NCI-H345 treated with DMSO at 0.1 percent for 48 hours (cell line): Measurements from ENCODE around the gene NQO2.

Source experiments
- DNase-seq: peaks from one replicate; lab custom pipeline; 2025; ENCODE audit not compliant: unreplicated experiment; lab: John Stamatoyannopoulos, UW

The NQO2 gene, protein sequence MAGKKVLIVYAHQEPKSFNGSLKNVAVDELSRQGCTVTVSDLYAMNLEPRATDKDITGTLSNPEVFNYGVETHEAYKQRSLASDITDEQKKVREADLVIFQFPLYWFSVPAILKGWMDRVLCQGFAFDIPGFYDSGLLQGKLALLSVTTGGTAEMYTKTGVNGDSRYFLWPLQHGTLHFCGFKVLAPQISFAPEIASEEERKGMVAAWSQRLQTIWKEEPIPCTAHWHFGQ

DNA sequence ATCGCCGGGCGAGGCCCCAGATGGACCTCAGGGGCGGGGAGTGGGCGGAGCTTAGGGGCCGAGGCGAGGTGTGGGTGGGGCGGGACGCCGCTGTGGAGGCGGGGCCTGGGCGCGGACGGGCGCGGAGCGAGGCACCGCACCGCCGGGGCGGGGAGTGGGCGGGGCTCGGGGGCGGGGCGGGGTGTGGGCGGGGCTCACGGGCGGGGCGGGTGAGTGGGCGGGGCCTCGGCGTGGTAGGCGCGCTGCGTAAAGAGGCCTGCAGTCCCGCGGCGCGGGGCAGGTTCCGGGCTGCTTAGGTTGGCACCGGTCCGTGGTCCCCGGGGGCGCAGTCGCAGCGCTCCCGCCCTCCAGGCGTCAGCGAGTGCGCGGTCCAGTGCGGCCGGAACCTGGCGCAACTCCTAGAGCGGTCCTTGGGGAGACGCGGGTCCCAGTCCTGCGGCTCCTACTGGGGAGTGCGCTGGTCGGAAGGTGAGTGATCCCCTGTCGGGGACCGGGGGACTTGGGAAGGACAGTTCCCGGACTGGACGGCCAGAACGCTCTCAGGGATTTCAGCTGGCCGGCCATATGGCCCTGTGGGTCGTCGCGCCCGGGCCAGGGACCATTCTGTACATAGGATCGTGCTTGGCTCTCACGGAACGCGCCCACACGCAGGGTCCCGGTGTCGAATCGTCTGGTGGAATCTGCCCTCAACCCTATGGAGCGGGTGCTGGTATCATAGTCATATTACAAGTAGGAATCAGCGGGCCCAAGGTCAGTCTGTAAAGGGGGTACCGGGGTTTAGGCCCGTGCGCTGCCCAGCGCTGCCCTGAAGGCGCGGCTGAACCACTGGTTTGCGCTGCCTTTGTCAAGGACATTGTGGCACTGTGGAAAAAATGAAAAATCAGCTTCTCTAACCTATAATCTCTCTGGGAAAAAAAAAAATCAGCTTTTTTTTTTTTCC lies at the start of gene NQO2:
NQO2 (plus strand) TSS at position 277 of the 940 bp plus-strand sequence. CDS start 6,659 bp downstream, outside the sequence.
- DNase-seq = no peak

DNA sequence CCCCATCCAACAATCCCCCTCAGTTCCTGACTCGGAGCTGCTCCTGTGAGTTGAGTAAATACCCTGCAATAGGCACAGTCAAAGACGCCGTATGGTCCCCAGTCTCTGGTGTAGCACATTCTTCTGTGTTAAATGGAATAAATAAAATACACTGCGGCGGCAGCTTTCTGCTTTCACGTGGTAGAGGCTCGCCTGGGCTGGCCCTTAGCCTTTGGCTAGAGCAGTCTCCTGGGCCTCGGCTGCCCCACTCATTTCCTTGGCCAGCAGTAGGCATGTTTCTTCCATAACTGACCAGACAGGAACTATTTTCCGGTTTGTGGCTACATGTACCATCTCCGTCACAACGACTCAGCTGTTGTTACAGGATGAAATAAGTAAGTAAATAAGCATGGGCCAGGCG lies 49.0 kb upstream of the NQO2 start:
- DNase-seq = no peak

DNA sequence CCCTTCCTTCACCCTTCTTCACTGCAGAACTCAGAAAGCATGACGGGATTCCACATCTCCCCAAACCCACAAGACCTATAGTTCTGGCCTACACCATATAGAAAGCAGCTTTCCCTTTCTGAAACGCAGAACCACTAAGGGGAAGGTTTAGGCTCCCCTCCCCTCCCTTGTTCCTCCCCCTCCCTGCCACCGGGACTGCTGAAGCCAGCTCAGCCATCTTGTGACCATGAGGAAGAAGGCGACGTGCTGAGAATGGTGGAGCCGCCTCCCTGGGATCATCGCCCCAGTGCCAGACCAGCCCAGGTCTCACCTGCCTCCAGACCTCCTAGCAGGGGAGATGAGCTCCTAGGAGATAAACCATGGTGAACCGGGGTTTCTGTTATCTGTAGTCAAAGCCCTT lies 48.0 kb upstream of the NQO2 start:
- DNase-seq = no peak

DNA sequence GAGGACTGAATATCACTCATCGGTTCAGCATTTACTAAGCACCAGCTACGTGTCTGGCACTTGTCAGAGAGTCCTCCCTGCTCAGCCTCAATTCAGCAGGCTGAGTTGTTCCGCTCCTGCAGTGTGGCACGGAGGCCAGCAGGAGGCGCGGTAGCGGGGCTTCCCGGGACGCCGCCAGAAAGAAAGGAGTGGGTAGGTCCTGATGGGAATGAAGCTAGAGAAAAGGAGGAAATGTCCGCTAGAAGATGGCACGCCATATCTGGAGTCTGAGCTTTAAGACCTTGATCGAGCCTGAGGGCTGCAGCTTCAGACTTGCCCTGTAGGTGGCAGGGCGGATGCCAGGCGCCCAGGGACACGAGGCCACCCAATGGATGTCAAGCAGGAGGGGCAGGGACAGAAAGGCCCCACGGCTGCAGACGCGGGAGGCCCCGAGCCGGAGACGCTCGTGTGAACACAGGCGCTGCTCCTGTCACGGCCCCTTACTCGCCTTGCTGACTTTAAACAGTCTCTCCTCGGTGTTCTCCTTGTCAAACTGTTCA lies 47.1 kb upstream of the NQO2 start:
- no peak for DNase-seq

DNA sequence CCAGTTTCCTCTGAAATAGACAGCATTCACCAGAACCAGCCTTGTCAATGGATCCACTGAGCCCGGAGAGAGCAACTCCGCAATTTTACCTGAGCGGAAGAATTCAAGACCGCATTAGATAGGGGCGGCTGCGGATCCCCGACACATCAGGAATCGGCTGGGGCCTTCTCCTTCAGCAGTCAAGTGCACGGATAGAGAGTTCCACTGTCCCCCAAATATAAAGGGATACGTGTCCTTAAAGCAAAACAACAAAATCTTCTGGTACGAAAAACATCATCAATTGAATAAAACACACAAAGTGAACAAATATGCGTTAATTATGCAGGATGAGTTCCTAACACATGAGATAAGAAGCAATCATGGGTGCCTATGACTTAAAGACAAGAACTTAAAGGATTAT lies 46.6 kb upstream of the NQO2 start:
- no peak for DNase-seq

DNA sequence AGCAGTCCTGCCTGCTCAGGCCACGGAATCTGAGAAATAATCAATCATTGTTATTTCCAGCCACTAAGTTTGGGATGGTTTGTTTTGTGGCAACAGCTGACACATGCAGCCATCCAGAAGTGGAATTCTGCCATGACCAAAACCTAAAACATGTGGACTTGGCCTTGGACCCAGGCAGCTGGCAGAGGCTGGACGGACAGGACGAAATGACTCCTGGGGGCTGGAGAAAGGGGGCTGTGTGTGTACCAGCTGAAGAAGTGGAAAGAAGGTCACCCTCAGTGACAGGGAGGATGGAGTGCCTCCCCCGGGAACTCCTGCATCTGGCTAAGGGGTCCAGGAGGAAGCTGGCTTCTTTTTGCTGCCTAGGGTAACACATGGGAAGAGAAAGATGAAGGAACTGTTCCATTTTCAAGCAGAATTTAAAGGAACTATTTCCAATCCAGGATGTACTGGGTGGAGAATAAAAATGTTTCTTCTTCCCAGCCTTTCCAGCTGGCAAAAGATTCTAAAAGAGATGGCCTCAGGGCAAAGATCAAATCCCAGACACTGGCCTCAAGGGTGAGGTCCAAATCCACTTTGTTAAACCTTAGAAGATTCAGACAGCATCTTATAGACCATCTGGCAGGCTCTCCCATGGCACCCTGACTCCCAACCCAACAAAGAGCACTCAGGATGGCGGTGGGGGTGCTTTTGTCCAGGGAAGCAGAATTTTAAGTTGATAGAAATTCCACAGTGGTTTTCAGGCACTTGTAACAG lies 42.6 kb upstream of the NQO2 start:
- DNase-seq = no peak

DNA sequence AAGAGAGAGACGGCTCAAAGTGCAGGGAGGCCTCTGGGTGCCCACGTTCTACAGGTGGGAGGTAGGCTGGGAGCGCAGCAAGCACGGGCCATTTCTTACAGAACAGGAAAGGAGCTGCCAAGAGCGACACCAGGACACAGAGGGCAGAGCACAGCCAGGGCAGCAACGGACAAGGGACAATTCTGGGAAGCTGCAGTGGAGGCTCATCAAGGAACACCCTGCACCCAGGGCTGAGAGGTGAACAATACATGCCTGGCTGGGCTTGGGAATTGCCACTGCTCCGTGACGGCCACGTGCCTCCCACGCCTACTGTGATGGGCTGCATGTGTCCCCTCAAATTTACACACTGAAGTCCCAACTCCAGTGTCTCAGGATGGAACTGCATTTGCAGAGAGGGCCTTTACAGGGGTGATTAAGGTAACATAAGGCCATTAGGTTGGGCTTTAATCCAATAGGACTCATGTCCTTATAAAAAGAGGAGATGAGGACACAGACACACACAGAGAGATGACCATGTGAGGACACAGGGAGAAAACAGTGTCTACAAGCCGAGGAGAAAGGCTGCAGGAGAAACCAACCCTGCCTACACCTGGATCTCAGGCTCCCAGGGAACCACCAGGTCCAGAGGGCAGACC lies 41.9 kb upstream of the NQO2 start:
- DNase-seq = no peak

DNA sequence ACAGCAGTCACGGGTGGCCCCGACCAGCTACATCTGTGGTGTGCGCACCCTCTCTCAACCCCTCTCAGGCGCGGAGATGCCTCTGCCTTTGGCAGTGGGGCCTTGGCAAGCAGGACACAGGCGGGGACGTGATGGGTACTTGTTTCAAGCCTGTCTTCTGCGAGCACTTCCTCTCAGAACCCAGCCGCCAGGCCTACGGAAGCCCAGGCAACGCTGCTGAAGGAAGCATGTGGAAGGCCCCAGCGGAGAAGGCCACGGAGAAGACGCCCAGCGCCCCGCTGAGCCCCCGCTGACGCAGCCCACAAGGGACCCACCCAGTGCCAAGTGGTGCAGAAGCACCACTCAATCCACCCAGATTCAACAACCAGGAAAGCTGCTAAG lies 41.4 kb upstream of the NQO2 start:
- no peak for DNase-seq

DNA sequence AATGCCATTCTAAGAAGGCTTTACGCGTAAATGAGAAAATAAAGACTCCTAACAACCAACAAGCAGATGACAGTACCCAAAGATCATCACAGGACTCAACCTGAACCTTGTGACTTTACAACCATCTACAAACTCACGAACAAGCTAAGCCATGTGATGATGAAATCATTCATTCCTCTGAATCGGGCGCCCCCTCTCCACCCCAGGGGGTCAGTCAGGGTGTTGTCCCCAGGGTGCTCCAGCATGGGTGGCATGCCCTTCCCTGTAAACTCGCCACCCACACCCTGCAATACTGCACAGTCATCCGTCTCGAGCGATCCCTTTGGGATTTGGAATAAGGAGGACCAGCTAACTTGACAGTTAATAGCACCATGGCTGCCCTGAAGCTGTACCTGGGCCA lies 40.9 kb upstream of the NQO2 start:
- no peak for DNase-seq

DNA sequence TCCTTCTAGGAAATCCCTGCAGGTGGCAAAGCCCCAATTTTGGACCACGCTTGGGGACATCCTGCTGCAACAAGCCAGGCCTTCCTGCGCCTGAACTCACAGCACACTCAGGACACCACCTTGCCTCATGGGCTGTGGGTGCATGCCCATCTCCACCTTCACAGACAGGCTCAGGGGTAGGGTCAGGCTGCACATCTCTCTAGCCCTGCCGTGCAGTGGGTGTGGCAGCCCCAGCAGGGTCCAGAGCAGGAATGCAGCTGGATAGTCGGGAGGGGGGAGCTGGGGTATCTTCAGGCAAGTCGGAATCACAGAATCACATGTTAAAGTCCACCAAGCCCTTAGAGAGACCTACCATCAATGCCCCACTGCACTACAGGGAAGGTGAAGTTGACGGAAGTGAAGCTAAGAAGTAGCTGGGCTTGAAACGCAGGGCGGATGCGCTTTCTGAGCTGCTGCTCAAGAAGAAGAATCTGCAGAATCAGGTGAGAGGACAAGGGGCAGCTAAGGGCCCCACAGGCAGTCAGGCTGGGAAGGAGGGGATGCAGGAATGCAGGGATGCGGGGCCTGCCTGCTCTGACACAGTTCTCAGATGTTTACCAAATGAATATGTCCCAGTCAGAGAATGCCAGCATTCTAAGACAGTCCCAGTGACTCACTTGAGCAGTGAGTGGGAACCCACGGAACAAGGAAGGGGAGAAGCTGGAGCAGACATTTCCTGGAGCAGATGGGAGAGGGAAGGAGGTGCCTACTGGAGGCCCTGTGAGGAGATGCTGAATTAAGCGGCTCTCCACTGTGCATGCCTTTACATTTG lies 39.6 kb upstream of the NQO2 start:
- no peak for DNase-seq

DNA sequence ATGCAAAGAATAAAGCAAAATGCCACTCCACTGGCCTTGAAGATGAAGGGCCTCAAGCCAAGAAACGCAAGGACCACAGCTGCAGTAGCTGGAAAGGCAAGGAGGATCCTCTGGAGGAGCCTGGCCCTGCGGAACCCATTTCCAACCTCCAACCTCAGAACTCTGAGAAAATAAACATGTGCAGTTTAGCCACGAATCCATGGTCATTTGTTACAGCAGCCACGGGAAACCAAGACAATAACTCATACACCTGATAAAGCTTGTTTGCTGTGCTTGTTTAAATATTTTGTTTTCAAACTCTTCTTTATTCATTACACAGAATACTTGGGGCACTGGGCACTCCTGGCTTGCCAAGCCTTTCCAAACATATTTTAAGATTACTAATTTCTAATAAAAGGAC lies 38.8 kb upstream of the NQO2 start:
- DNase-seq = no peak

DNA sequence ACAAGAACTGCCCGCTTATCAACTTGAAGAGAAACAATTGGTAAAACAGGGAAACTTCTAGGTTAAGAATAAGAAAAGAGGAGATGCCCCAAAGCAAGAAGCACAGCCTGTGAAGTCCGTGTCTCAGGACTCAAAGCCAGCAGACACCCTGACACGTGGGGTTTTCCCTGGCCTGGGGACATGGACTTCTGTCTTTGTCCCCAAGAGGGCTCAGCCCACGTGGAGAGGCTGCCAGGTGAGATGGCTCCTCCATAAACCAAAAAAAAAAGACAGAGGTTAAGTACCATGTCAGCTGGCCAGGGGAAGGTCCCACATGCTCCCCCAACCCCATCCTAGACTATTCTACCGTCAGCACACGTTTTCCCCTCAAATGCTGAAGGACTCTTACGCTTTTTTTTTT lies 38.2 kb upstream of the NQO2 start:
- DNase-seq = no peak

DNA sequence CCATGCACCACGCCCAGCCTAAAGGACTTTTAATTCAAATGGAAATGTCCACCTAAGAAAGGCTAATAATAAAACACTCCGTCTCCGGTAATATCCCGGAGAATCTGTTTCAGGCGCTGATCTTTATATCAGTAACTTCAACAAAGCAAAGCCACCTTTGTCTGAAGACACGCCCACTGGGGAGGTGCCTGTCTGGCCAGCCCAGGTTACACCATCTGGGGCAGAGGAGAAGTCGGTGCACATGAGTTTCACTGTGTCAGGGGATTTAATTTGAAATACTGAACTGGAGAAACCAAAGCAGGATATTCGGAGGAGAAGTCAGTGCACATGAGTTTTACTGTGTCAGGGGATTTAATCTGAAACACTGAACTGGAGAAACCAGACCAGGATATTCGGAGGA lies 37.7 kb upstream of the NQO2 start:
- DNase-seq = no peak

DNA sequence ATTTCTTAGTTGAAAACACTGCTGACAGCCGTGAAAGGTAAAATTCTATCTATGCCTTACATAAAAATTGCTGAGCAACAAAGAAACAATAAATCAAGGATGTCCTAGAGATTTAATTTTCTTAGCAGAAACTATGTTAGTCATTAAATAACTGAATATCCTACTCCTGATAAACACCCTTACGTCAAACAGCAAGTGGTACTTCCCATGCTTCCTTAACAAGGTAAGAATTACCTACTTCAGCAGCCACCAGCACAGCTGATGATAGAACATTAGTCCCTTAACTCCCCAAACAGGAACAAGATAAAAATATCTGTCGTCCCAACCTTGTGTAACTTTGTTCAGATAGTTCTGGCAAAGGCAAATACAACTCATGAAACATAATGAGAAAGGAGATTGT lies 37.1 kb upstream of the NQO2 start:
- no peak for DNase-seq

DNA sequence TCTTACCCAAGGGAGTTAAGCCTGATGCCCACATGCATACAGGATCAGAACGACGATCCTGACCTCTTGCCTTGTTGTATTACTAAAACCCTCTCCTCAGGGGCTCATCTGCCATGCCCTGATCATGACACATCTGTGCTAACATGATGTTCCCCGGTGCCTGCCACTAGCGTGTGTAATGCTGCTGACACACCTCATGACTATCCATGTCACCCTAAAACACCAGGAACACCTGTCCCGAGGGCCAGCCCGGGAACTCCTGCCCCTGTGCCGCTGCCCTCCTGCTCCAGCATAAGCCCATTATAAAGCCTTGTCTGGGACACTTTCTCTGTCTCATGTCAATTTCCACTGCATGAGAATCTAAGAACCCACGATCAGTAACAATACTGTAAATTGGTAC lies 35.9 kb upstream of the NQO2 start:
- no peak for DNase-seq

DNA sequence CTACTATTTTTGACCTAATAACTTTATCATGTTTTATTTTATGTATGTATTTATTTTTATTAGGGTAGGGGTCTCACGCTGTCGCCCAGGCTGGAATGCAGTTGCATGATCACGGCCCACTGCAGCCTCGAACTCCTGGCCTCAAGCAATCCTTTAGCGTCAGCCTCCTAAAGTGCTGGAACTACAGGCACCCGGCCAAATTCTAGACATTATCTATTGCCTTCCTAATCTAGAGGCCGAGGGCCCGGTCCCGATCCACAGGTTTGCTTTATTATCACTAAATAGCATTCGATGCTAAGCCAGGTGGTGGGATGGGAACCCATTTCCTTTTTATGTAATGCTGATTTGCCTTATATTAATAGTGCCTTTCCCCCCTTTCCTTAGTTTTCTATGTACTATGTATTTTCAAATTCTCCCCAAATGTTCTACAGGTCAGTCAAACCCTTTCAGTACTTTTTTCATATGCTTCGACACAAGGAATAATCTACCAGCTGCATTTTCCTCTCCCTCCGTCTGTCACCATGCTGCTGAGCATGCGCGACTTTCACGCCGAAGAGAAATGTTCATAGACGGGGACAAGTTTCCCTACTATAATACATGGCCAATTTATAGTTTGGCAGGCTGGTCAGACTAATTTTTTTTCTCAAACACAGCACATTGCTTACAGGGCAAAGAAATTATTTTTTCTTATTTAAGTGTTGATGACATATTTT lies 34.7 kb upstream of the NQO2 start:
- no peak for DNase-seq

DNA sequence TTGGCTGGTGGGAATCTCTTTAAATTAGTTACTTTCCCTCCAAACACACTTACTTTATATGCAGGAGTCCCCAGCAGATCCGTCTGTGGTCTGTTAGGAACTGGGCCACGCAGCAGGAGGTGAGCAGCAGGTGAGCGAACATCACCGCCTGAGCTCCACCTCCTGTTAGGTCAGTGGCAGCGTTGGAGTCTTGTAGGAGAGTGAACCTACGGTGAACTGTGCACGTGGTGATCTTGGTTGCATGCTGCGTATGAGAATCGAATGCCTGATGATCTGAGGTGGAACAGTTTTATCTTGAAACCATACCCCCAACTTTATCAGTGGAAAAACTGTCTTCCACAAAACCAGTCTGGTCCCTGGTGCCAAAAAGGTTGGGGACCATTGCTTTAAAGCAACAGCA lies 33.3 kb upstream of the NQO2 start:
- DNase-seq = no peak

DNA sequence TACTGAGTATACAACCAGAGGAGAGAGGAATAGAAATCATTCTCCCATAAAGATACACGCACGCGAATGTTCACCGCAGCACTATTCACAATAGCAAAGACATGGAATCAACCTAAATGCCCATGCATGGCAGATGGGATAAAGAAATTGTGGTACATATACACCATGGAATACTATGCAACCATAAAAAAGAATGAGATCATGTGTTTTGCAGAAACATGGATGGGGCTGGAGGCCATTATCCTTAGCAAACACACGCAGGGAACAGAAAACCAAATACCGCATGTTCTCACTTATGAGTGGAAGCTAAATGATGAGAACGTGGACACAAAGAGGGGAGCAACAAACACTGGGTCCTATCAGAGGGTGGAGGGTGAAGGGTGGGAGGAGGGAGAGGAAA lies 31.8 kb upstream of the NQO2 start:
- DNase-seq = no peak

DNA sequence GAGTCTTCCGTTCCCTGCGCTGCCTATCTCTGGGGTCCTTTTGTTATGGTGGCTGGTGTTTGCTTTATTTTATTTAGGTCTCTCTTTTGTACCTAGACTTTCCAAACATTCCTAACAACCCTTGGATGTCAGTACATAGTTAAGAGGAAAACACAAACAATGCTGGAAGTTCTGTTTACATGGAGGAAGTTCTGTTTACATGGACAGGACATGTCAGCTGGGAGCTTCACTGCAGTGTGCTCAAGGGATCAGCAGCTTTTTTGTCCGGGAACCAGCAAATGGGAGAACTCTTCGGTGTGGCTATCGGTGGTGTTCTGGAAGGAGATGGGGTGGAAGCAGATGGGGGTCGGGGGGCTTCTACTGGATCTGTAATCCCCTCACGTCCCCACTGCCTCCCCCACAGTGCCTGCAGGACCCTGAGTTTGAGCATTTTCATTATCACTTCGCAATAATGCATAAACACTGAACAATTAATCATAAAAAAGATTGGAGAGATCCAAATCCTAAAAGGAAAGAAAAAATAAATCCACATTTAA lies 31.0 kb upstream of the NQO2 start:
- no peak for DNase-seq
